NOMO-1 treated with DMSO at 0.1 percent for 48 hours (cell line): ENCODE results near the gene ATRN.
"Not testable (repeated sequence)": the region's sequence is repeated elsewhere in the genome, so short reads cannot be mapped to it uniquely, and the experiment has no call there.

Experiments used
- DNase-seq: peaks from one replicate; lab custom pipeline; 2025; ENCODE audit not compliant: unreplicated experiment; lab: John Stamatoyannopoulos, UW

Gene ATRN

GRCh38 chr20:3470627-3471396 is at the start of gene ATRN:
TSS of gene ATRN (plus strand) at chr20:3471018. CDS start at chr20:3471108, 90 bp downstream.
- peak; percentile 79 for DNase-seq

GRCh38 chr20:3421985-3422384 is 48.8 kb upstream of the ATRN start:
- no peak for DNase-seq

- DNase-seq, result peak; percentile 9
Observed at GRCh38 chr20:3423126-3423525, 47.7 kb upstream of the ATRN start.

- not testable (repeated sequence) for DNase-seq
Observed at GRCh38 chr20:3426766-3427165, 44.1 kb upstream of the ATRN start.

- DNase-seq, result peak; percentile 93
Observed at GRCh38 chr20:3430376-3431069, 40.3 kb upstream of the ATRN start.

- no peak for DNase-seq
Observed at GRCh38 chr20:3431109-3431508, 39.7 kb upstream of the ATRN start.

GRCh38 chr20:3432844-3433243 is 38.0 kb upstream of the ATRN start:
- DNase-seq, result no peak

GRCh38 chr20:3433744-3434143 is 37.1 kb upstream of the ATRN start:
- DNase-seq, result no peak

- DNase-seq, result peak; percentile 63
Observed at GRCh38 chr20:3434232-3434631, 36.6 kb upstream of the ATRN start.

- DNase-seq, result no peak
Observed at GRCh38 chr20:3436864-3437574, 33.8 kb upstream of the ATRN start.

- no peak for DNase-seq
Observed at GRCh38 chr20:3446779-3447178, 24.0 kb upstream of the ATRN start.

- DNase-seq, result peak; percentile 66
Observed at GRCh38 chr20:3447321-3447720, 23.5 kb upstream of the ATRN start.

- DNase-seq, result no peak
Observed at GRCh38 chr20:3449319-3449718, 21.5 kb upstream of the ATRN start.

- no peak for DNase-seq
Observed at GRCh38 chr20:3452136-3452535, 18.7 kb upstream of the ATRN start.

- peak; percentile 57 for DNase-seq
Observed at GRCh38 chr20:3452690-3453089, 18.1 kb upstream of the ATRN start.

- DNase-seq, result no peak
Observed at GRCh38 chr20:3454831-3455230, 16.0 kb upstream of the ATRN start.

GRCh38 chr20:3456648-3457047 is 14.2 kb upstream of the ATRN start:
- DNase-seq, result no peak

- DNase-seq, result no peak
Observed at GRCh38 chr20:3459881-3460307, 10.9 kb upstream of the ATRN start.

- no peak for DNase-seq
Observed at GRCh38 chr20:3461211-3461771, 9.5 kb upstream of the ATRN start.

- DNase-seq, result no peak
Observed at GRCh38 chr20:3461911-3462677, 8.7 kb upstream of the ATRN start.

GRCh38 chr20:3464166-3464565 is 6.7 kb upstream of the ATRN start:
- no peak for DNase-seq
